K562 (cell line): ENCODE measurements around the gene MGAT4B. TPM values are rescaled to one million over a fixed set of nuclear protein-coding genes. Genes with fewer than 3 reads are reported as not detected.

Experiments used
- ARID1B ChIP-seq: fragments of 450-650 bp; IDR thresholded peaks from 2 replicates; pipeline ENCODE4 v1.6.1; 2016; ENCODE audit warnings: antibody characterized with exemption, mild to moderate bottlenecking, inconsistent platforms
- ETV5 ChIP-seq: sonication (generic); formaldehyde crosslinking; IDR thresholded peaks from 2 replicates; pipeline ENCODE4 v1.4.0; 2020; ENCODE audit warnings: low read depth, mild to moderate bottlenecking, missing genetic modification reagents
- GABPB1 ChIP-seq: sonication (generic); formaldehyde crosslinking; IDR thresholded peaks from 2 replicates; pipeline ENCODE4 v1.8.0; 2022; ENCODE audit warnings: mild to moderate bottlenecking, missing genetic modification reagents
- GTF2B ChIP-seq: IDR thresholded peaks from 2 replicates; pipeline ENCODE4 v1.6.1; 2011; ENCODE audit not compliant: insufficient read length; ENCODE audit errors: extremely low read depth
- HDAC2 ChIP-seq: fragments of 450-650 bp; IDR thresholded peaks from 2 replicates; pipeline ENCODE4 v1.6.1; 2016; ENCODE audit warnings: mild to moderate bottlenecking
- IFI16 ChIP-seq: fragments of 250-450 bp; sonication (Bioruptor Pico); IDR thresholded peaks from 2 replicates; pipeline ENCODE4 v2.1.2; 2022; ENCODE audit warnings: mild to moderate bottlenecking, inconsistent platforms
- MAFG ChIP-seq: fragments of 450-650 bp; conservative IDR thresholded peaks from 2 replicates; pipeline ENCODE4 v1.6.1; 2016; ENCODE audit warnings: missing genetic modification characterization, missing compliant biosample characterization
- MAFK ChIP-seq: IDR thresholded peaks from 2 replicates; pipeline ENCODE4 v1.6.1; 2011; ENCODE audit warnings: low read length, improper control_type of control experiment
- MECOM ChIP-seq: fragments of 250-450 bp; sonication (Bioruptor Pico); IDR thresholded peaks from 2 replicates; pipeline ENCODE4 v1.8.0; 2022; ENCODE audit warnings: inconsistent platforms
- MITF ChIP-seq: IDR thresholded peaks from 2 replicates; pipeline ENCODE4 v1.6.1; 2014; ENCODE audit warnings: antibody characterized with exemption
- MLLT1 ChIP-seq, 2 experiments: fragments of 450-650 bp; IDR thresholded peaks; 2 replicates each; pipeline ENCODE4 v1.6.1; 2016
- MTA2 ChIP-seq: fragments of 450-650 bp; IDR thresholded peaks from 2 replicates; pipeline ENCODE4 v1.6.1; 2016; ENCODE audit warnings: low read depth
- NFE2 ChIP-seq: IDR thresholded peaks from 2 replicates; pipeline ENCODE4 v1.6.1; 2014; ENCODE audit warnings: antibody characterized with exemption, low read depth
- PRMT5 ChIP-seq: sonication (generic); formaldehyde crosslinking; IDR thresholded peaks from 2 replicates; pipeline ENCODE4 v1.5.0; 2020; ENCODE audit warnings: missing genetic modification reagents
- RAD21 ChIP-seq, 2 experiments: fragments of 250-450 bp in 1 of 2; fragments of 450-650 bp in 1 of 2; sonication (Bioruptor Pico) in 1 of 2; formaldehyde crosslinking in 1 of 2; IDR thresholded peaks in 1 of 2; conservative IDR thresholded peaks in 1 of 2; 2 replicates each; pipeline versions ENCODE4 v1.4.0 to v1.8.0; 2020 to 2022; ENCODE audit warnings: mild to moderate bottlenecking in 2 of 2, moderate library complexity in 1 of 2
- RFX1 ChIP-seq: fragments of 450-650 bp; IDR thresholded peaks from 2 replicates; pipeline ENCODE4 v1.6.1; 2016; ENCODE audit warnings: mild to moderate bottlenecking, moderate library complexity
- TBL1XR1 ChIP-seq, 2 experiments: IDR thresholded peaks; 2 replicates each; pipeline ENCODE4 v1.6.1; 2012; ENCODE audit warnings: improper control_type of control experiment in 2 of 2, low read length in 2 of 2, mild to moderate bottlenecking in 1 of 2
- UBTF ChIP-seq, 2 experiments: IDR thresholded peaks; 2 replicates each; pipeline ENCODE4 v1.6.1; 2012; ENCODE audit warnings: improper control_type of control experiment in 2 of 2, low read depth in 2 of 2, low read length in 2 of 2, borderline replicate concordance in 1 of 2
- XRCC5 ChIP-seq: fragments of 200-400 bp; formaldehyde crosslinking; IDR thresholded peaks from 2 replicates; pipeline ENCODE4 v1.6.1; 2017; ENCODE audit warnings: low read depth, mild to moderate bottlenecking, low read length
- ZBTB7A ChIP-seq: IDR thresholded peaks from 2 replicates; pipeline ENCODE4 v1.6.1; 2011; ENCODE audit warnings: low read depth, mild to moderate bottlenecking, low read length, moderate library complexity, borderline replicate concordance; ENCODE audit not compliant: control insufficient read depth
- ZFX ChIP-seq: sonication (generic); formaldehyde crosslinking; IDR thresholded peaks from 2 replicates; pipeline ENCODE4 v1.8.0; 2022; ENCODE audit warnings: mild to moderate bottlenecking, missing genetic modification reagents, moderate library complexity
- polyA plus RNA-seq, 8 experiments: library from polyadenylated mRNA; depleted of rRNA in 4 of 8; stranded (reverse) in 5 of 8; unstranded in 3 of 8; fragments of >200 nt; fragmentation: Nextera tagmentation in 2 of 8; fragmentation: Illumina TruSeq in 1 of 8; extraction: Ambion mirVana in 2 of 8; extraction: Trizol in 1 of 8; gene quantifications; 2 replicates each; pipeline versions ENCODE4 v1.2.1 to v1.2.3, GENCODE V29; 2011 to 2014; ENCODE audit warnings: inconsistent platforms in 1 of 8, missing spikeins in 1 of 8
- total RNA-seq, 7 experiments: library from RNA; depleted of rRNA in 6 of 7; stranded (reverse); fragments of >200 nt in 6 of 7; fragmentation: Illumina TruSeq in 2 of 7; extraction: Trizol in 2 of 7; gene quantifications; 2 replicates each; pipeline versions ENCODE4 v1.2.1 to v1.2.3, GENCODE V29; 2011 to 2021; ENCODE audit warnings: low replicate concordance in 1 of 7

The MGAT4B gene
- total and polyA plus RNA-seq, 9 of the 15 experiments (the other 6 are each of a cell fraction or from before 2014, with no cell fraction given) = 0.34 to 133 (median 75.4) TPM

- TF ChIP-seq UBTF (IDR thresholded peaks at IDR 0.05; ENCODE audit: borderline replicate concordance in 1 of 2, low read depth in 2 of 2, low read length in 2 of 2) (0 out of 4 replicates have a peak, but pooled peaks of 1 of the 2 experiments have one; percentile 44), MAFK (peak; percentile 59; the same call in 1 of the 2 replicates), ZBTB7A (peak; percentile 45; the same call in 1 of the 2 replicates), NFE2 (peak; percentile 83), GTF2B (no peak), GABPB1 (CRISPR knock-in tag) (no peak), RFX1 (no peak), ARID1B (peak; percentile 82), MAFG (tag) (peak; percentile 76), MECOM (CRISPR knock-in tag) (no peak), IFI16 (CRISPR knock-in tag) (no peak), RAD21 (CRISPR knock-in tag; conservative IDR thresholded peaks at IDR 0.05 in 1 of 2, IDR thresholded peaks at IDR 0.05 in 1 of 2) (no peak), XRCC5 (no peak), ETV5 (CRISPR knock-in tag) (0 out of 2 replicates have a peak, but pooled peaks have one; percentile 56), MLLT1 (IDR thresholded peaks at IDR 0.05) (no peak), PRMT5 (CRISPR knock-in tag) (no peak), TBL1XR1 (IDR thresholded peaks at IDR 0.05; ENCODE audit: low read length in 2 of 2) (no peak), MTA2 (peak; percentile 47), ZFX (CRISPR knock-in tag) (peak; percentile 20; the same call in 1 of the 2 replicates), HDAC2 (no peak), MITF (peak; percentile 72; the same call in 1 of the 2 replicates)
Measured at GRCh38 chr5:179766021-179766725, 40.5 kb downstream of the MGAT4B start (continued).
